HK-2 (cell line): Measurements from ENCODE around the gene FTSJ1.
A peak's percentile ranks its signal among the peaks of the same experiment; 100 is the strongest.
"Not testable (repeated sequence)": the region's sequence is repeated elsewhere in the genome, so short reads cannot be mapped to it uniquely, and the experiment has no call there.

Experiments used
- DNase-seq: peaks from one replicate; pipeline ENCODE4 v3.0.0-alpha.2; 2018; ENCODE audit not compliant: unreplicated experiment

The FTSJ1 gene

GRCh38 chrX:48521353-48522243, 45.6 kb downstream of the FTSJ1 start, which contains the start of gene EBP:
Gene EBP, plus strand, starts transcription at chrX:48521808. Its CDS starts 1,964 bp downstream, at chrX:48523772.
- DNase-seq: peak; percentile 95

DNA sequence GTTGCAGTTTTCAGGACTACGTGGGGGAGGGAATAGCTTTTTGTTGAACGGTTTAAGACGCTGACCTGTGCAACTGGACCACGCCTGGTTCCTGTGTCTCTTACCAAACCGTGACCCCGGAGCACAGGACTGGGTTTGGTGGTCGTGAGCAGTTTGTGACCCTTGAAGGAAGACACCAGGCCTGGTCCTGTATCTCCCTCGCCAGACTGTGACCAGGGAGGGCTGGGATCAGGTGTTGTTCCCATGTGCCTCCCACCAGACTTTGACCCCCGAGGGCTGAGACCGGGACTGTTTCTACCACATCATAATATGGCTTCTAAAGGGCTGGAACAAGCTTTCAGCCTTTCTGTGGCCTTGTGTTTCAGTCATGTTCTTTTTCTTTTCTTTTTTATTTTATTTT, 46.3 kb downstream of the FTSJ1 start:
- DNase-seq: no peak

DNA sequence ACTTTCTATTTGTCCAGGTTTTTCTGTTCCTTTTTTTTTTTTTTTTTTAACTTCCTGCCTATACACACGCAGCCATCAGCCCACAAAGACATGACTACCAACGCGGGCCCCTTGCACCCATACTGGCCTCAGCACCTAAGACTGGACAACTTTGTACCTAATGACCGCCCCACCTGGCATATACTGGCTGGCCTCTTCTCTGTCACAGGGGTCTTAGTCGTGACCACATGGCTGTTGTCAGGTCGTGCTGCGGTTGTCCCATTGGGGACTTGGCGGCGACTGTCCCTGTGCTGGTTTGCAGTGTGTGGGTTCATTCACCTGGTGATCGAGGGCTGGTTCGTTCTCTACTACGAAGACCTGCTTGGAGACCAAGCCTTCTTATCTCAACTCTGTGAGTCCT, 47.7 kb downstream of the FTSJ1 start:
- no peak for DNase-seq

GRCh38 chrX:48525853-48526252, 49.9 kb downstream of the FTSJ1 start:
- not testable (repeated sequence) for DNase-seq

GRCh38 chrX:48530736-48531135, 54.7 kb downstream of the FTSJ1 start:
- DNase-seq: no peak

GRCh38 chrX:48531358-48531959, 55.5 kb downstream of the FTSJ1 start:
- DNase-seq: peak; percentile 27

DNA sequence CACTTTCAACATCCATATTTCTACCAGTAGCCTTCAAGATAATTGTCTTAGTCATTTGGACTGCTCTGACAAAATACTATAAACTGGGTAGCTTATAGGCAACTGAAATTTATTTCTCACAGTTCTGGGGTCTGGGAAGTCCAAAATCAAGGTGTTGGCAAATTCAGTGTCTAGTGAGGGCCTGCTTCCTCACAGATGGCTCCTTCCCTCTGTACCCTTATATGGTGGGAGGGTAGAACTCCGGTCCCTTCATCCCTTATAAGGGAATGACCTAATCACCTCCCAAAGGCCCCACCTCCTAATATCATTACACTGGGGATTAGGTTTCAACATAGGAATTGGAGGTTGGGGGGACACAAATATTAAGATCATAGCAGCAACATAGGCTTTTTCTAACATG, 56.2 kb downstream of the FTSJ1 start:
- DNase-seq: no peak

- no peak for DNase-seq
Observed at GRCh38 chrX:48533165-48533564, 57.2 kb downstream of the FTSJ1 start.
